PFSK-1 (cell line): ENCODE results near the gene MAN1A2.

Experiments
- FOXP2 ChIP-seq: optimal IDR thresholded peaks from 2 replicates; pipeline ENCODE3; 2011; ENCODE audit warnings: borderline replicate concordance, control low read depth, inconsistent platforms; ENCODE audit not compliant: insufficient read depth; ENCODE audit errors: extremely low read length, extremely low read depth
- POLR2AphosphoS5 ChIP-seq: IDR thresholded peaks from 2 replicates; pipeline ENCODE4 v1.6.1; 2012; ENCODE audit warnings: low read depth, mild to moderate bottlenecking, control low read depth, low read length, moderate library complexity
- SIN3A ChIP-seq: IDR thresholded peaks from 2 replicates; pipeline ENCODE4 v1.6.1; 2012; ENCODE audit warnings: mild to moderate bottlenecking, low read length, moderate library complexity, borderline replicate concordance; ENCODE audit not compliant: insufficient read depth
- TAF1 ChIP-seq: IDR thresholded peaks from 2 replicates; pipeline ENCODE4 v1.6.1; 2012; ENCODE audit warnings: low read length, control low read depth, borderline replicate concordance; ENCODE audit not compliant: insufficient read depth
- TF ChIP-seq, protein P1 (sequence below), 2 experiments: IDR thresholded peaks; 2 replicates each; pipeline versions ENCODE4 v1.6.1 to v1.8.0; 2011 to 2012; ENCODE audit warnings: low read depth in 2 of 2, low read length in 2 of 2, control low read depth in 1 of 2, inconsistent platforms in 1 of 2, mild to moderate bottlenecking in 1 of 2, moderate library complexity in 1 of 2; ENCODE audit not compliant: insufficient read depth in 1 of 2

MAN1A2 gene

GRCh38 chr1:117499071-117499470, 131.8 kb downstream of the MAN1A2 start:
- no peak for TF ChIP-seq TAF1
- TF ChIP-seq, protein P1, sequence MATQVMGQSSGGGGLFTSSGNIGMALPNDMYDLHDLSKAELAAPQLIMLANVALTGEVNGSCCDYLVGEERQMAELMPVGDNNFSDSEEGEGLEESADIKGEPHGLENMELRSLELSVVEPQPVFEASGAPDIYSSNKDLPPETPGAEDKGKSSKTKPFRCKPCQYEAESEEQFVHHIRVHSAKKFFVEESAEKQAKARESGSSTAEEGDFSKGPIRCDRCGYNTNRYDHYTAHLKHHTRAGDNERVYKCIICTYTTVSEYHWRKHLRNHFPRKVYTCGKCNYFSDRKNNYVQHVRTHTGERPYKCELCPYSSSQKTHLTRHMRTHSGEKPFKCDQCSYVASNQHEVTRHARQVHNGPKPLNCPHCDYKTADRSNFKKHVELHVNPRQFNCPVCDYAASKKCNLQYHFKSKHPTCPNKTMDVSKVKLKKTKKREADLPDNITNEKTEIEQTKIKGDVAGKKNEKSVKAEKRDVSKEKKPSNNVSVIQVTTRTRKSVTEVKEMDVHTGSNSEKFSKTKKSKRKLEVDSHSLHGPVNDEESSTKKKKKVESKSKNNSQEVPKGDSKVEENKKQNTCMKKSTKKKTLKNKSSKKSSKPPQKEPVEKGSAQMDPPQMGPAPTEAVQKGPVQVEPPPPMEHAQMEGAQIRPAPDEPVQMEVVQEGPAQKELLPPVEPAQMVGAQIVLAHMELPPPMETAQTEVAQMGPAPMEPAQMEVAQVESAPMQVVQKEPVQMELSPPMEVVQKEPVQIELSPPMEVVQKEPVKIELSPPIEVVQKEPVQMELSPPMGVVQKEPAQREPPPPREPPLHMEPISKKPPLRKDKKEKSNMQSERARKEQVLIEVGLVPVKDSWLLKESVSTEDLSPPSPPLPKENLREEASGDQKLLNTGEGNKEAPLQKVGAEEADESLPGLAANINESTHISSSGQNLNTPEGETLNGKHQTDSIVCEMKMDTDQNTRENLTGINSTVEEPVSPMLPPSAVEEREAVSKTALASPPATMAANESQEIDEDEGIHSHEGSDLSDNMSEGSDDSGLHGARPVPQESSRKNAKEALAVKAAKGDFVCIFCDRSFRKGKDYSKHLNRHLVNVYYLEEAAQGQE (IDR thresholded peaks at IDR 0.05; ENCODE audit: insufficient read depth in 1 of 2, low read depth in 2 of 2, low read length in 2 of 2): no peak

DNA sequence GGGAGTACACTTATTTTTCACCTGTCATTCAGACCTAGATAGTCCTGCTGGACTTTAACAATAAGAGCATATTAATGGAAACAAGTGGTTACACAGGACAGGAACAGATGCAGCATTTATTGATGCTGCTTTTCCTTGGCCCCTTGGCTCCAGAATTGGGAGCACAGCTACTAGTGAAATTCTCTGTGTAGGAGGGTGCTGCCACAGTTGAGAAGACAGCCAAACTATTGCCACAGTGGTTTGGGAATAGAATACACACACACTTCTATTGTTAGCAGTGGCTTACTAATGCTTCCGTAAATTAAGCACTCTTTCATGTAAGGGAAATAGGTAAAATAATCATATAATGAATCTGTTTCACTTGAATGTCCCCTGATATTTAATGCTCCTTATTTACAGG, 133.3 kb downstream of the MAN1A2 start:
- TF ChIP-seq SIN3A: no peak
- no peak for TF ChIP-seq POLR2AphosphoS5
- TF ChIP-seq TAF1: no peak
- TF ChIP-seq FOXP2: no peak
- TF ChIP-seq, protein P1 (IDR thresholded peaks at IDR 0.05; ENCODE audit: insufficient read depth in 1 of 2, low read depth in 2 of 2, low read length in 2 of 2): no peak

GRCh38 chr1:117501281-117501680, 134.0 kb downstream of the MAN1A2 start:
- TF ChIP-seq TAF1 (no peak), POLR2AphosphoS5 (no peak)
- TF ChIP-seq, protein P1 (IDR thresholded peaks at IDR 0.05; ENCODE audit: insufficient read depth in 1 of 2, low read depth in 2 of 2, low read length in 2 of 2): no peak

DNA sequence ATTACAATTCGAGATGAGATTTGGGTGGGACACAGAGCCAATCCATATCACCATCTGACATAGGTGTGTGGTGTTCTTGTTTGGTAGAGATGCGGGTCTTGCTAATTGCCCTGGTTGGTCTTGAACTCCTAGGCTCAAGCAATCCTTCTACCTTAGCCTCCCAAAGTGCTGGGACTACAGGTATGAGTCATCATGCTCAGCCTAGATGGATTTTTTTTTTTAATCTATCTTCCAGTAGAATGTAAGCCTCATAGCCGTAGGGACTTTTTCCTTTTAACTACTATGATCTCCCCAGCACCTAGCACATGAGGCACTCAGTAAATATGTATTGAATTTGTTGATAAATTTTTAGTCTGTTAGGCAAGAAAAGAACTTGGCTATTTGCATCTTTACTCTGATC, 144.0 kb downstream of the MAN1A2 start:
- TF ChIP-seq, protein P1 (IDR thresholded peaks at IDR 0.05; ENCODE audit: insufficient read depth in 1 of 2, low read depth in 2 of 2, low read length in 2 of 2): no peak
- TF ChIP-seq TAF1 (no peak), SIN3A (no peak), POLR2AphosphoS5 (no peak), FOXP2 (no peak)

DNA sequence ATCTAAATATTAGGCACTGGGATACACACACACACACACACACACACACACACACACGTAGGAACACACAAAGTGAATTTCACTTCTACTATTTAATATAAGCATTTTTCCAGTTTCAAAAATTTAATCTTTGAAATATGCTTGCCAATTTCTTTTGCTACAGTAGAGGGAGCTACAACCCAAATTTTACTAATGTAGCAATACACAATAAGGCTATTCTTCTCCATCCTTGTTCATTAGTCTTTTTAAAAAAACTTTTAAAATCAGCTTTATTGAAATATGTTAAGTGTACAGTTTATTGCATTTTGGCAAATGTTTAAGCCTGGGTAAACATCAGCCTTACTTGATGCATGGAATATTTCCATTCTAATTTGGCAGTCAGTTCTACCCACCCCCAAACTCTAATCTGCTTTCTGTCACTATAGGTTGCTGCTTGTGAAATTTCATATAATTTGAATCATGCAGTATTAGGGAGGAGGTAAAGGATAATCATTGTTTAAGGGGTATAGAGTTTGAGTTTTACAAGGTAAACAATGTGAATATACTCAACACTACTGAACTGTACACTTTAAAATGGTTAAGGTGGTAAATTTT, 145.6 kb downstream of the MAN1A2 start:
- TF ChIP-seq TAF1 (no peak), POLR2AphosphoS5 (no peak), SIN3A (no peak), FOXP2 (no peak)
- TF ChIP-seq, protein P1 (IDR thresholded peaks at IDR 0.05; ENCODE audit: insufficient read depth in 1 of 2, low read depth in 2 of 2, low read length in 2 of 2): no peak
